Neural cell (in vitro differentiated cells): Measurements from ENCODE around the gene SAMD4A.

Experiments
- EP300 ChIP-seq: fragments of 450-650 bp; conservative IDR thresholded peaks from 2 replicates; pipeline ENCODE4 v1.6.1; 2014; ENCODE audit warnings: antibody characterized with exemption, mild to moderate bottlenecking, moderate library complexity; ENCODE audit not compliant: poor library complexity, severe bottlenecking
- POLR2AphosphoS5 ChIP-seq: IDR thresholded peaks from 2 replicates; pipeline ENCODE4 v1.6.1; 2012
- RAD21 ChIP-seq: fragments of 450-650 bp; conservative IDR thresholded peaks from 2 replicates; pipeline ENCODE4 v1.6.1; 2014; ENCODE audit warnings: antibody characterized with exemption, mild to moderate bottlenecking, moderate library complexity
- TF ChIP-seq, protein P1 (sequence below): fragments of 450-650 bp; IDR thresholded peaks from 2 replicates; pipeline ENCODE4 v1.5.1; 2014; ENCODE audit warnings: antibody characterized with exemption, mild to moderate bottlenecking, moderate library complexity; ENCODE audit not compliant: poor library complexity, severe bottlenecking

DNA sequence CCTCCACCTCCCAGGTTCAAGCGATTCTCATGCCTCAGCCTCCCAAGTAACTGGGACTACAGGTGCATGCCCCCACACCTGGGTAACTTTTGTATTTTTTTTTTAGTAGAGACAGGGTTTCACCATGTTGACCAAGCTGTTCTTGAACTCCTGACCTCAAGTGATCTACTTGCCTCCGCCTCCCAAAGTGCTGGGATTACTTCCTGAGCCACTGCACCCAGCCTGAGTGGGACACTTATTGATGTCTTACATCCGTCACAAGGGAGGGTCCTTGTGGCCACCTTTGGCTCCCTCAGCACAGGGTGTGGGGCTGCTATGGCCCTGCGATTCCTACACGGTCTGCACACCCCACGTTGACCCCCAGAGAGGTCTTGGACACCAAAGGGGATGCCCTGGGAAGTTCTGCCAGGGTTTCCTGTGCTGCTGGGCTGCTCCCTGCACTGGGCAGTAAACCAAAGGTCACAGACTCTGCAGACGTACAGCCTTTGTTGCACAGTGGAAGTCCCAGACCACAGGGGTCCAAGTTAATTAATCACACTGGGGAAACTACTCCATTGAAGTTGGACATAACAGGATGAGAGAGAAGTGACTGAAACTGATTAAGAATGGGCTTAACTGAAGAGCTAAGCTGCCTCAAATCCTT is 95.7 kb downstream of the SAMD4A start:
- TF ChIP-seq, protein P1, sequence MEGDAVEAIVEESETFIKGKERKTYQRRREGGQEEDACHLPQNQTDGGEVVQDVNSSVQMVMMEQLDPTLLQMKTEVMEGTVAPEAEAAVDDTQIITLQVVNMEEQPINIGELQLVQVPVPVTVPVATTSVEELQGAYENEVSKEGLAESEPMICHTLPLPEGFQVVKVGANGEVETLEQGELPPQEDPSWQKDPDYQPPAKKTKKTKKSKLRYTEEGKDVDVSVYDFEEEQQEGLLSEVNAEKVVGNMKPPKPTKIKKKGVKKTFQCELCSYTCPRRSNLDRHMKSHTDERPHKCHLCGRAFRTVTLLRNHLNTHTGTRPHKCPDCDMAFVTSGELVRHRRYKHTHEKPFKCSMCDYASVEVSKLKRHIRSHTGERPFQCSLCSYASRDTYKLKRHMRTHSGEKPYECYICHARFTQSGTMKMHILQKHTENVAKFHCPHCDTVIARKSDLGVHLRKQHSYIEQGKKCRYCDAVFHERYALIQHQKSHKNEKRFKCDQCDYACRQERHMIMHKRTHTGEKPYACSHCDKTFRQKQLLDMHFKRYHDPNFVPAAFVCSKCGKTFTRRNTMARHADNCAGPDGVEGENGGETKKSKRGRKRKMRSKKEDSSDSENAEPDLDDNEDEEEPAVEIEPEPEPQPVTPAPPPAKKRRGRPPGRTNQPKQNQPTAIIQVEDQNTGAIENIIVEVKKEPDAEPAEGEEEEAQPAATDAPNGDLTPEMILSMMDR: no peak
- TF ChIP-seq RAD21 (no peak), EP300 (no peak), POLR2AphosphoS5 (no peak)
